ENCODE data around the gene DYNLL1.
"Not testable (repeated sequence)": the region's sequence is repeated elsewhere in the genome, so short reads cannot be mapped to it uniquely, and the experiment has no call there.

DYNLL1 gene

DNA sequence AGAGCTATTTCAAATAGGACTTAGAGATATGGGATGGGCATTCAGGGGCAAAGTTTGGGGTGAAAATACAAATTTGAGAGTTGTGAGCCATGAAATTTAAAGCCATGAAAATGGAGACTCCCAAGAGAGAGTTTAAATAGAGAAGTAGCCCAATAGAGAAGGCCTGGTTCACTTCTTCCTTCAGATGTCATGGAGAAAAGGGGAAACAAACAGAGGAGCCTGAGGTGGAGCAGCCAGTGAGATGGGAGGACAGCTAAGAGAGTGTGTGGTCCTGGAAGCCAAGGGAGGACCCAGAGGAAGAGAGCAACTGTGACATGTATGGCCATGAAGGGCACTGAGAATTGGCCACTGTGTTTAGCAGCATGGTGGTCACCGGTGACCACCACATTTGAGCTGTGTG, 12.3 kb upstream of the DYNLL1 start:
- no peak for DNase-seq (ENCODE audit: low read depth)
- TF ChIP-seq, protein P1, sequence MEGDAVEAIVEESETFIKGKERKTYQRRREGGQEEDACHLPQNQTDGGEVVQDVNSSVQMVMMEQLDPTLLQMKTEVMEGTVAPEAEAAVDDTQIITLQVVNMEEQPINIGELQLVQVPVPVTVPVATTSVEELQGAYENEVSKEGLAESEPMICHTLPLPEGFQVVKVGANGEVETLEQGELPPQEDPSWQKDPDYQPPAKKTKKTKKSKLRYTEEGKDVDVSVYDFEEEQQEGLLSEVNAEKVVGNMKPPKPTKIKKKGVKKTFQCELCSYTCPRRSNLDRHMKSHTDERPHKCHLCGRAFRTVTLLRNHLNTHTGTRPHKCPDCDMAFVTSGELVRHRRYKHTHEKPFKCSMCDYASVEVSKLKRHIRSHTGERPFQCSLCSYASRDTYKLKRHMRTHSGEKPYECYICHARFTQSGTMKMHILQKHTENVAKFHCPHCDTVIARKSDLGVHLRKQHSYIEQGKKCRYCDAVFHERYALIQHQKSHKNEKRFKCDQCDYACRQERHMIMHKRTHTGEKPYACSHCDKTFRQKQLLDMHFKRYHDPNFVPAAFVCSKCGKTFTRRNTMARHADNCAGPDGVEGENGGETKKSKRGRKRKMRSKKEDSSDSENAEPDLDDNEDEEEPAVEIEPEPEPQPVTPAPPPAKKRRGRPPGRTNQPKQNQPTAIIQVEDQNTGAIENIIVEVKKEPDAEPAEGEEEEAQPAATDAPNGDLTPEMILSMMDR (IDR thresholded peaks at IDR 0.05; ENCODE audit: control insufficient read depth, insufficient read depth, low read depth, low read length, missing control alignments), result no peak
- H3K4me3 ChIP-seq (ENCODE audit: control insufficient read depth, low read depth, low read length), result no peak overlapping the region

DNA sequence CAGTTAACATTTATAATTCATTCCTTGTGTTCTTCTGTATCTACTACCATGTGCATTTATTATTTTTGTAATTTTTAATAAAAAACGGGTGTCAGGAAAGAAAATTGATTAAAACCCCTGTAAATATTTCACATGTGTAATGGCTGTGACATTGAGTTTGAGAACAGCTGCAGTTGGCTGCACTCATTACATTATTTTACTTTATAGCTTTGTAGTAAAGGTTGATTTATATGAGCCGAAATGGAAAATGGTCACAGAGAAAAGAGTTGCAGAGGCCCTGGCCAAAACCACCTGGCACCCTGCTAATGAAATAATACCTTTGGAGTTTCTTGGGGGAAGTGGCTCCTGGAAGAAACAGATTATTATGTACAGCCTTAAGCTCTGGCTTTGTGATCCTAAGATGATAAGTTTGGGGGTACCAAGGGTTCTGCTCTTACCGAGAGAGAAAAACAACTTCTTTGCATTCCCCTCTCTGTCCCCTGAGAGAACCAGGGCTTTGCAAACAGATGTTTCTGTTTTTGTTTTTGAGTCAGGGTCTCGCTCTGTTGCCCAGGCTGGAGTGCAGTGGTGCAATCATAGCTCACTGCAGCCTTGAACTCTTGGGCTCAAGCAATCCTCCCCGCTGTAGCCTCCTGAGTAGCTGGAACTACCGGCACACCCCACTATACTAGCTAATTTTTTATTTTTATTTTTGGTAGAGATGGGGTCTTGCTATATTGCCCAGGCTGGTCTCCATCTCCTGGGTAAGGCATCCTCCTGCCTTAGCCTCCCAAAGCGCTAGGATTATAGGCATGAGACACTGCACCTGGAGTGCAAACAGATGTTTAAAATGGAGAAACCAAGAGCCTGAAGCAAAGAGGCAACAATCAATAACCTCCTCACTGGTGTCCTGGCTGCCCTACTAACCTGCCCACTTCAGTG, 9.7 kb upstream of the DYNLL1 start:
- no peak for DNase-seq (ENCODE audit: low read depth)
- no peak overlapping the region for H3K4me3 ChIP-seq (ENCODE audit: control insufficient read depth, low read depth, low read length)
- TF ChIP-seq, protein P1 (IDR thresholded peaks at IDR 0.05; ENCODE audit: control insufficient read depth, insufficient read depth, low read depth, low read length, missing control alignments), result no peak

DNA sequence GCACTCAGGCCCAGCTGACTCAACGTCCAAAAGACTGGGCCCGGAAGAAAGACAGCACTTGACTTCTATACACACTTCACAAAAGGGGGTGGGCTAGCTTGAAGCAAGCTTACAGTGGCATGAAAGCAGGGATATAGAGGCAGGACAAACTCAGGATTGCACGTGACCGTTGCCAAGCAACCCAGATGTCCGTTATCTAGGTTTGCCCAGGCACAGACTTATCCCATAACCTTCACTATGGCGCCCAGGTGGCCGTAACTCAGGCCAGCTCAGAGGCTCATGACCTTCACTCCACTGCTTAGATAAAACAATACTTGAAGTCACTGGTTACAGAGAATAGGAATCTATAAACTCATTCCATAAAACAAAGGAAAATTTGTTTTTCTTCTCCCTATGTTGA, 8.4 kb upstream of the DYNLL1 start:
- DNase-seq (ENCODE audit: low read depth); H3K4me3 ChIP-seq (ENCODE audit: control insufficient read depth, low read depth, low read length): not testable (repeated sequence)

DNA sequence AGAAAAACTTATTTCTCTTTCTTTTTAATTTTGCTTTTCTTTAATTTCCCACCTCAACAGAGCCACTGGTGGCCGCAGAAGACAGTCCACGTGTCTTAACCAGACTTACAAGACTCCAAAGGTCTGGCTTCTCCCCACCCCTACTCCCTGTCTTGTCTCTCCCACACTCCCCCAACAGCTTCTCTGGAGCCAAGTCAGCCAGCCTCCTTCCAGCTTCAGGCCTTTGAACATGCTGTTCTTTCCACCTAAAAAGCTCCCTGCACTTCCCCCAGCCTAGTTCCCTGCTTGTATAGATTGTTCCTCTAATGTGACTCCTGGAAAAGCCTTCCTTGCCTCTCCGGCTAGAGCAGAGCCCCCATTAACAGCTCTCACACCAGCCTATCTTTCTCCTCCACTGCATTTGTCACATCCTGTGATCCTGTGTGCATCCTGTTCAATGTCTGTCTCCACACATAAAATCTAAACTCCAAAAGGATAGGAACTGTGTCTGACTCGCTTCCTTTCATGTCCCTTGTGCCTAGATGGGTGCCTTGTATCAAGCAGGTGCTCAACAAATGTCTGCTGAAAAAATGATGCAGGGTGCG, 7.8 kb upstream of the DYNLL1 start:
- no peak overlapping the region for H3K4me3 ChIP-seq (ENCODE audit: control insufficient read depth, low read depth, low read length)
- no peak for DNase-seq (ENCODE audit: low read depth)
- TF ChIP-seq, protein P1 (IDR thresholded peaks at IDR 0.05; ENCODE audit: control insufficient read depth, insufficient read depth, low read depth, low read length, missing control alignments), result no peak

DNA sequence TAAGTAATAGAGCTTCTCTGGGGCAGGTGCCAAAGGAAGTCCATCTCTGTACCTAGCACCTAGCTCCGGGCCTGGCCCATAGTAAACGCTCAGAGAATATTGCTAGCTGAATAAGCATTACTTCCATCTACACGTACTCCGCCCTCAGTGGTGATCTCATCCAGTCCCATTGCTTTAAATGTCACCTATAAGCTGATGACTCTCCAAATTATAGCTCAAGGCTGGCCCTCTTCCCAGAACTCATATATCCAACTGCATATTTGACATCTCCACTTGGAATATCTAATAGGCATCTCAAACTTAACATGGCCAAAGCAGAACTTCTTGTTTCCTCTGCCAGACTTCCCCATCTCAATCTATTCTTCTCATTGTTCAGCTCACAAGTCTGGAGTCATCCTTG, 6.9 kb upstream of the DYNLL1 start:
- H3K4me3 ChIP-seq (ENCODE audit: control insufficient read depth, low read depth, low read length), result no peak overlapping the region
- no peak for DNase-seq (ENCODE audit: low read depth)
- TF ChIP-seq, protein P1 (IDR thresholded peaks at IDR 0.05; ENCODE audit: control insufficient read depth, insufficient read depth, low read depth, low read length, missing control alignments), result no peak

DNA sequence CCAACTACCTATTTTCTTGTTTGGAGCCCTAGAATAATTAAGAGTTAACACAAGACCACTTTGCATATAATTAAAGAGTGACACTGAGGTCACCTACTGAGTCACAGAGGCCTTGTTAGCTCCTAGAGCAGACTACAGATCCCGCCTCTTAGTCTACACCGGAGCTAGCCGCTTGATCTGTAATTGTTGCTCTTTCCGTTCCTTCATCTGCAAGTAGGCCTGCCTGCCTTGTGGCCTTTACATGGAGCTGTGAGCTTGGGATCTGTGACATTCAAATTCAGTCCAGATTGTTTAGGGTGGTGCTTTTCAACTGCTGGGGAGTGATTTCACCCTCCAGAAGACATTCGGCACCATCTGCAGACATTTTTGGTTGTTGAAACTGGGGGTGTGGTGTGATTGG, 5.6 kb upstream of the DYNLL1 start:
- no peak for DNase-seq (ENCODE audit: low read depth)
- H3K4me3 ChIP-seq (ENCODE audit: control insufficient read depth, low read depth, low read length), result no peak overlapping the region
- TF ChIP-seq, protein P1 (IDR thresholded peaks at IDR 0.05; ENCODE audit: control insufficient read depth, insufficient read depth, low read depth, low read length, missing control alignments), result no peak

DNA sequence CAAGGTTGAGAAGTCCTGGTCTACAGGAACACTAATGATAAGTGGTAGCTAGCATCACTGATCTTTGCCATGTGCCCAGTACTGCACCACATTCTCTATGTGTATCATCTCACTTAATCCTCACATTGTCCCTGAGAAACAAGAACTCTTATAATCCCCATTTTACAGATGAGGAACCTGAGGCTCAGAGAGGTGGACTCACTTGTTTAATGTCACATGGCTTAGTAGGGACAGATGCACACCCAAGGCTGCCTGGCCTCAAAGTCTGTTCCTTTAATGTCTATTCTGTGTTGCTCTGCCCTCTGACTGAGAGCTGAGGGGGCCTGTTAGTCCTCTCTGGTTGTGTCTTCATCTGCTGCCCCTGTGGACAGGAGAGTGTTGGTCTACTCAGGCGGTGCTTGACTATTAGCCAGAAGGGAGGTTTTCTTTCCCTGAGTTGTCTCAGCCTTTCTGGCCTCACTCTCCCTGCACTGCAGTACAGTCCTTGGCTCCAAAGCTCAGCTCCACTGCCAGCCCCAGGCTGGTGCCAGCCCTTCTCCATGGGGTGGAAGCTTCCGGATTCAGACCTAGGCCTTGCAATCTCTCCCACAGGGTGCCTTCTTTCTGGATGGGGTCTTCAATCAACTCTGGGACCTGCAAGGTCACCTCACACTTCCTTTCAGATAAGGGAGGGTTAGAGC, 4.9 kb upstream of the DYNLL1 start:
- no peak for DNase-seq (ENCODE audit: low read depth)
- H3K4me3 ChIP-seq (ENCODE audit: control insufficient read depth, low read depth, low read length), result no peak overlapping the region
- TF ChIP-seq, protein P1 (IDR thresholded peaks at IDR 0.05; ENCODE audit: control insufficient read depth, insufficient read depth, low read depth, low read length, missing control alignments), result no peak

All from AG09309 (cell line).